ENCODE data around the gene RCC2. TPM values are rescaled to one million over a fixed set of nuclear protein-coding genes. Genes with fewer than 3 reads are reported as not detected.

Gene RCC2
- total RNA-seq, 2 experiments from 2014 or later: 156 to 159 TPM

Other genes starting within 250 kb of the RCC2 start
- gene PADI1, start 234.5 kb downstream of the RCC2 start, total RNA-seq: not detected
- not detected for gene PADI3, start 190.6 kb downstream of the RCC2 start, total RNA-seq
- gene PADI4, start 131.5 kb downstream of the RCC2 start, total RNA-seq: under 1 TPM; 0.59 to 0.63 TPM
- not detected for gene PADI6, start 67.5 kb downstream of the RCC2 start, total RNA-seq
- not detected for gene ARHGEF10L, start 100.0 kb upstream of the RCC2 start, total RNA-seq